Ishikawa (cell line): ENCODE measurements around the gene P2RY2.

Experiments
- CEBPB ChIP-seq: IDR thresholded peaks from 2 replicates; pipeline ENCODE4 v1.6.1; 2012
- EP300 ChIP-seq: IDR thresholded peaks from 2 replicates; pipeline ENCODE4 v1.6.1; 2012; ENCODE audit warnings: borderline replicate concordance
- NFIC ChIP-seq: IDR thresholded peaks from 2 replicates; pipeline ENCODE4 v1.6.1; 2012
- RAD21 ChIP-seq: IDR thresholded peaks from 2 replicates; pipeline ENCODE4 v1.6.1; 2012; ENCODE audit warnings: low read depth
- REST ChIP-seq: IDR thresholded peaks from 2 replicates; pipeline ENCODE4 v1.6.1; 2012; ENCODE audit warnings: low read depth, mild to moderate bottlenecking
- YY1 ChIP-seq: IDR thresholded peaks from 2 replicates; pipeline ENCODE4 v1.6.1; 2012; ENCODE audit warnings: low read depth
- TF ChIP-seq, protein P1 (sequence below): IDR thresholded peaks from 2 replicates; pipeline ENCODE4 v1.6.1; 2012

DNA sequence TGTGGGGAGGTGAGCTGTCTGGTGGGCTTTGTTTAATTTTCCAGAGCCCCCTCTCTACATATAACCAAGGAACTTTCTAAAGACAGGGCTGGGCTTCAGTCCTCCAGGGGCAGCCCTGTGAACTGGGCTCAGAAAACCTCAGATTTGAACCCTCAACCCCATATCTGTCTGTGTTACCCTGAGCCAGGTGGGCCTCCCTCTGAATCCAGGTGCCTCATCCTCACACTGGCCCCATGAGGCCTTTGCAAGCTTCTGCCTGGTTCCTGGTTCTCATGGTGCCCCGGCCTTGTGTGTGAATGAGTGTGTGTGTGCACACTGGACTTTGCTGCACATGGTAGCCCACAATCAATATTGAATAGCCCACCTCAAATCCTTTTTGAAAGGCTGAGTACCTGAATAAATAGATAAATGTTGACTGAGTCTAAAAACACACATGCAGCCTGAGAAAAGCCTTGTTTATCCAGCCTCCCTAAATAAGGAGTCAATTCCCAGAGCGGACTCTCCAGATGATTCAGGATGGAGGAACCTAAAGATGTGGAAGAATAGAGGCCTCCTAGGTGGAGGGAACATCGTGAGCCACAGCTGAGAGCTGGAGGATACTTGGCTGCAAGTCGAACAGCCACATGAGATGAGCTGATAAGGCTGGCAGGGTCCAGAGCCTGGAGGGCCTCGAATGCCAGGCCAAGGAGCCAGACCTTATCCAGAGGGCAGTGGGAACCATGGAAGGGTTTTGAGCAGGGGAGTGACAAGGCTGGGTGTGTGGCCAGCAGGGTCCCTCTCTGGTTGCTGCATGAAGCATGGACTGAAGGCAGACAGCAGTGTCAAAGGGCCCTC, 28.1 kb upstream of the P2RY2 start:
- TF ChIP-seq REST (no peak), RAD21 (no peak), NFIC (no peak), CEBPB (no peak), EP300 (no peak), YY1 (no peak)
- TF ChIP-seq, protein P1, sequence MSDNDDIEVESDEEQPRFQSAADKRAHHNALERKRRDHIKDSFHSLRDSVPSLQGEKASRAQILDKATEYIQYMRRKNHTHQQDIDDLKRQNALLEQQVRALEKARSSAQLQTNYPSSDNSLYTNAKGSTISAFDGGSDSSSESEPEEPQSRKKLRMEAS: no peak
